HG03095 (cell line): ENCODE results near the gene SIGLEC15.
"Not testable (repeated sequence)": the region's sequence is repeated elsewhere in the genome, so short reads cannot be mapped to it uniquely, and the experiment has no call there.

Experiments
- ATAC-seq: cut with Tn5 transposase; IDR thresholded peaks from one replicate; pipeline ENCODE4 v1.9.1; 2021; ENCODE audit warnings: moderate library complexity; ENCODE audit not compliant: unreplicated experiment

Gene SIGLEC15

DNA sequence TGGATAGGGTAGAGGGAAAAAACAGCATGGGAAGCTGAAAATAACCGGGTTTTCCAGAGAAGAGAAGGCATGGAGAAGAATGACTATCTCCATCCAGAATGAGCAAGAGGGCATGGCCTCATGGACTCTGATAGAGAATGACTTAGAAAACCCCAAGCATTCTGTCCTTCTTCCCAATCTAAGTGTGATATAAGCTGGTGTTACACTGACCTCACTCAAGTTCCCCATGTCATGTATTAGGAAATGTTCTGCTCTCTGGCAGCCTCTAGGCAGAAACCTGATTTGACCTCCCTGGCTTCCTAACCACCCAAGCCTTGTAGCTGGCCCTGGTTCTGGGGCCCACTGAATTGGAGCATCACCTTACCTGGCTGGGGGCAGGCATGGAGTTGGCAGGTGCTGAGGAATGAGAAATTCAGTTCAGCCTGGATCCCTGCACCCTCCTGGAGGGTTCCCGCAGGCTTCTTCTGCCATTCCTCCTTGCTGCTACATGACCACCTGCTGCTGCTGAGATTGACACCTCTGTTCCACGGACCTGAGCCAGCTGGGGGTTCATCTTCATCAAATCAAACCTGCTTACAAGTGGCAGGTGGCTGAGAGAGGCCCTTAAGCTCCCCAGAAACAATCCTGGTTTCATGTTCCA, 5.2 kb upstream of the SIGLEC15 start:
- ATAC-seq = no peak

DNA sequence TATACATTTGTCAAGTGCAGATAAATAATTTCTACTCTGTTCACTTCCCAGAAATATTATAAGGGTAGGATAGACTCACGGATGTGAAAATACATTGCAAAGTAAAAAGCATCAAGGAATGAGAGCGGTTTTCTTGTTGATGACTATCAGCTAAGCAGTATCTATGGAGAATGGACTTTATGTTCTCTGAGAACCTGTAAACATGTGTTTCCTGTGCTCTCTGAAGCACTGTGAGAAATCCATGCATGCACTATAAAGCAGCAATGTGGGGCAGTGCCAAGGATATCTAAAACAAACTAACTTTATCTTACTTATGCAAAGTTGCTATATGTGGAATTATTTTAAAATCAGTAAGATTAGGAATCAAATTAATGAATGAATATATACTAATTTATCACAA, 4.4 kb upstream of the SIGLEC15 start:
- ATAC-seq = no peak

DNA sequence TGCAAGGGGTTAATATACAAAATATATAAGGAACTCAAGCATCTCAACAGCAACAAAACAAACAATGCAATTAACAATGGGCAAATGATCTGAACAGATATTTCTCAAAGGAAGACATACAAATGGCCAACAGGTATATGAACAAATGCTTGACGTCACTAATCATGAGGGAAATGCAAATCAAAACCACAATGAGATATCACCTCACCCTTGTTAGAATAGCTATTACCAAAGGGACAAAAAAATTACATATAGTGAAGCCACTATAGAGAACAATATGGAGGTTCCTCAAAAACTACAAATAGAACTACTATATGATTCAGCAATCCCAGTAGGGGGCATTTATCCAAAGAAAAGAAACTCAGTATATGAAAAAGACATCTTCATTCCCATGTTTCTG, 3.8 kb upstream of the SIGLEC15 start:
- no peak for ATAC-seq

DNA sequence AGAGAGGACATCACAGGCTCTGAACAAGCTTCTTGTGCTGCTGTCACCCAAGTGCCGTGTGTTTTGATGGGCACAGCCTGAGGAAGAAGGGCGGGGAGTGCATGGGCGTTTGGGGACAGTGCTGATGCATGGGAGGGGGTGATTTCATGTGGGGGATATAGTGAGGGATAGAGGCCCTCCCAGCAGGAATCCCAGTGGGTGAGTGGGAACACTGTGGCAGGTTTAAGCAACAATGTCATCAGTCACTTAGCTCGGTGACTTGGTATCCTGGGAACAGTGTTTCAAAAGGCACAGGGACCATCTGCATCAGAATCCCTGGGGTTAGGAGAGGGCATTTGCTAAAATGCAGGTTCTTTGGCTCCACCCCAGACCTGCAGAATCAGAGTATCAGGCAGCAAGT, 609 bp downstream of the SIGLEC15 start:
- no peak for ATAC-seq

DNA sequence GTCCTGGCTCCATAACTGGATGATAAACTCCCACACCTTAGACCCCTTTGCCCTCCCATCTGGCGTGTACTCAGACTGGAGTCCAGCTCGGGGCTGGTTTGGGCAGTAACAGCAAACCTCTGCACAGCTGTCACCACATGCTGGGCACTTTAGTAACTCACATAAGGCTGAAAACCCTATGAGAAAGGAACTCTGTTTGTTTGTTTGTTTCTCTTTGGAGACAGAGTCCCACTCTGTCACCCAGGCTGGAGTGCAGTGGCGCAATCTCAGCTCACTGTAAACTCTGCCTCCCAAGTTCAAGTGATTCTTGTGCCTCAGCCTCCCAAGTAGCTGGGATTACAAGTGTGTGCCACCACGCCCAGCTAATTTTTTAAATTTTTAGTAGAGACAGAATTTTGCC, 1.2 kb downstream of the SIGLEC15 start:
- not testable (repeated sequence) for ATAC-seq

DNA sequence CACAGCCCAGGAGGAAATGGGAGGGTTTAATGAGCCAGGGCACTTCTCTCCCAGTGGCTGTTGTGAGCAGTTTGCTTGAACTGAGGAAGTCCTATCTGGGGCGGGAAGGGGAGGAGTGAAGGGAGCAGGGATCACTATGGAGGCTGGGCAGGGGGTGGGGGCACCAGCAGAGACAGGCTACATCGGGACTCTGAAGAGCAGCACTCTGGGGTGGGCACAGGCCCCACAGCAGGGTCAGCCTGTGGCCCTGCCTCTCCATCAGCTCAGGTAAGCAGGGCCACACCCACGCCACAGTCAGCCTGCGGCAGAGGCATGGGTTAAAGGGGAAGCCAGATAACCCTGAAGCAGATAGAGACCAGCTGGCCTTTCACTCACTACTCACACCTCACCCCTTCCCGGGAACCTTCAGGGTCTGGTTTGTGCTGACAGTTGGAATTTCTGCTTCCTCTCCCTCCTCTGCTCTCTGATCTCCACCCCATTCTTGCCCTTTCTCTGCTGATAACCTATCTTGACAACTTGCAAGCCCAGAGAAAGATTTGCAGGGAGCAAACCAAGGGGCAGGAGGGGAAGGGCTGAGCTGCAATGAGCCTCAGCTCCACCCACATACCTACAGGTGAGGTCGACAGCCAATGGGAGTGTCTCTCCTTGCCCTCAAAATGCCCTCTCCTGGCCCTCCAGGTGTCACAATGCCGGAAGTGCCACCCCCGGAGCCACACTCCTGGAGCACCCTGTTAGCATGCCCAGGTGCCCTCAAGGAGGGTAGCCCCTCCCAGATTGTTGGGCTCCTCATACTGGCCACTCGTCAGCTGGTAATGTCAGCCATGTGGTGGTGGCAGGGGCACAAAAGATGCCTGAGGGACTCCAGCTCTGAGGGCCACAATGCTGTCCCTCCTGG, 3.7 kb downstream of the SIGLEC15 start:
- ATAC-seq = no peak

DNA sequence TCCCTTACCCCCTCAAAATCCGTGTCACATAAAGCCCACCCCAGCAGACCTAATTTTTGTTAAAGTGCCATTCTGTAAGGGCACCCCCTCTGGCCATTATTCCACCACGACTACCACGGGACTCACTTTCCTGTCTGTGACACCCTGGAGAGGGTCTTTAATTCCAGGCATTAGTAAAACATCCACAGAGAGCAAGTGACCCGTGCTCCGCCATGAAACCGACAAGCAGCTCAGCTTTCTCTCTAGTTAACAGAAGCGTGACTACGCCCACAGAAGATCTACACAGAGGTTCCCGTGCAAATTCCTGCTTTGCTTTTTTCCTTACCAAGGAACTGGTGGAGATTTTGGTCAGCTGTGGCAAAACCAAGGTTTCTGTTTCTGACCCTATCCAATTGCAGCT, 4.4 kb downstream of the SIGLEC15 start:
- ATAC-seq = no peak

DNA sequence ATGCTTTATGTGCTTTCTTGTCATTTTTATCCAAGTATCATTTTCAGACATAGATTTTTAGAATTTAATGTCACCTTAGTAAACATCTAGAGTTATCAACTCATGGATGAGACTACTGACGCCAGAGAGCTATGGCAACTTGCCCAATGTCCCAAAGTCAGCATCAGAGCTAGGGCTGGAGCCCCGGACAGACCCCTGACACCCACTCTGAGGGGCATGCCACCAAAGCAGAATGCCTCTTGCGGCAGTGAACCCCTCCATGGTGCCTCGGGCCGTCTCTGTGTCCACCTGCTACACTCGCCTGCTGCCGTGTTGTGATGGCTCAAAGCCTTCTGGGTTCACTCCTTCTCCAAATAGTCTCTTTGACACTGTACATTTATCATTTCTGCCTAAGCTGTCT, 5.4 kb downstream of the SIGLEC15 start:
- no peak for ATAC-seq

DNA sequence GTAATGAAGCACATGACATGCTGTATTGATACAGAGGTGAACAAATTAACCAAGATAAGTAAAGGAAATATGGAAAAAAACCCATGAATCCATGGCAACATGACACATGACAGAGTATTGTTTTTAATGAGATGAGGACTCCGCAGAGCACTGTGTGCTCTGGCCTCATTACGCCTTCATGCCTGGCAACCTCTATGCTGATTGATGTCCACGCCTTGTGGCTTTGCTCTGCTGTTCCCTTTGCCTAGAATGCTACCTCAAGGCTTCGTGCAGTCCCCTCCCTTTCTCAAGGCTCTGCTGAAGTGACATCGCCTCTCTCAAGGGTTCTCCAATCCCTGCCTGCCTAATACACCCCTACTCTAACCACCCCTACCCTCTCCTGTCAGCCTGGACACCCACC, 8.4 kb downstream of the SIGLEC15 start:
- ATAC-seq = no peak

DNA sequence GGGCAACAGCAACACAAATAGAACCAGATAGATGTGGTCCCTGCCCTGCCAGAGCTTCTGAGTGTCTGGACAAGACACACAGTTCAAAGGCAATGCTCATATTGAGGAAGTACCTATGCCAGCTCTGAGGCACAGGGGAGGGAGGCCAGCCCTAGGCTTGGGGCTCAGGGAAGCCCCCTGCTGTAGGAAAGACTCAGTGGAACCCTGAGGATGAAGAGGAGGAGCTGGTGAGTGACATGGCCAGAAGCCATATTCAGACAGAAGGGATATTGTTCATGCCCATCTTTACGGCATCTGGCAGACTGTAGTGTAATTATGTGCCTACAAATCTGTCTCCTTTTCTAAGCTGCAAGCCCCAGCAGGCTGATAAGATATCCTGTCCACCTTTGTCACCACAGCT, 8.8 kb downstream of the SIGLEC15 start:
- ATAC-seq = no peak

DNA sequence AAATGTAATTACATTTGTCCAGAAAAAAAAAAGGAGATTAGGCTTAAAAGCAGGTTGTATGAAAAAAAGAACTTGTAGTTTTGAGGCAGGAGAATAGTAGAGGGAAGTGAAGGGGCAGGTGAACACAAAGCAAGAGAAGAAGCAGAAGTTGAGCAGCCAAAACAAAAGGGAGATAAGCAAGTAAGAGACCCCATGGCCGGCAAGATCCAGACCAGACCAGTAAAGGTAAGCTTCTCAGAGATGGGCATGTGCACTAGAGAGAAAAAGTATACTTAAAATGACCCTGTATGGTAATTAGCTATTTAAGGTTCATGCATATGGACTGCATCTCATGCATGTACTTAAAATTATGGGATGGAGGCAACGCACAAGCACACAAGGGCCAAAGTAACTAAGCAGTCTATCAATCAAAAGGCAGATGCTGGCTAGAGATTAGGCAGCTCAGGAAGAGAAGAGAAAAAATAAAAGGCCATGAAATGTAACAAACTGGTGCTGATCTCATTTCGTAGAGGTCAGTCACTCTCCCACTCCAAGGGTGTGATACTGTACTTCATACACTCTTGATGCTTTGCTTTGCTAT, 9.7 kb downstream of the SIGLEC15 start:
- ATAC-seq = no peak

DNA sequence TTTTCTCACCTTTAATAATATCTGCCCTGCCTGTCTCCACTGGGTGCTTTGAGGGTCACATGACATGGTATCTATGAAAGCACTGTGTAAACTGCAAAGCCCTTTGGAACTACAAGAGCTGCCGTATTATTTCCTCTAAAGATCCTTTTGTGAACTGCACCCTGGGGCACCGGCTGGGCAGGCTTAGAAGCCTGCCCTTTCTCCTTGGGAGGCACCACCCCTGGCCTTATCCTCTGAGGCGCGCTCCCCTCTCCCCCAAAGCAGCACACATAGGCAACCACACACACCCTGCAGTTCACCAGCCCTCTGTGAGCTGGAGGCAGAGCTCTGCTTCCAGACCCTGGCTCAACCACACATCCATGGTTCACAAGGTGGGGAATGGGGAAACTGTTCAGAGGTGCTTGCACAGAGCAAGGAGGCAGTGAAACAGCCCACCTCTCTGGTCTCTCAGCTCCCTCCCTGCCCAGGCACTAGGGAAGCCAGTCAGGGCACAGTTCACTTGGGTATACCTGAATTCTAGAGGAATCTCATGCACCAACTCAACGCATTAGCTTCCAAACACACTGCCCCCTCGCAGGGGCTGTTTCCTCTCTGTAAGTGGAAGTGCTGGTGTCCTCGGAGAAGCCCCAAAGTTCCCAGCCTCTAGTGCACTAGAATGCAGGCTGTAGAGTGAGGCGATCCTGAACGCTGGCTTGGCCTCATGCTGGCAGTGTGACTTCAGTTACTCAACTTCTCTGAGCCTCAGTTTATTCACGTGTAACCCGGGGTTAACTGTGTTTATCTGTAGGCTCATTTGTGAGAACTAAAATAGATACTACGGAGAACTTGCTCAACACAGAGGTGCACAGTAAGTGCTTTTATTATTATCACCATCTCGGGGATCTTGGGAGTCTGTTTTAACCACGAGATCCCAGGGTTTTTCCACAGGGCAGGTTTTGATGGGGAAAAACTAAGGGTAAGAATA, 11.0 kb downstream of the SIGLEC15 start:
- no peak for ATAC-seq

DNA sequence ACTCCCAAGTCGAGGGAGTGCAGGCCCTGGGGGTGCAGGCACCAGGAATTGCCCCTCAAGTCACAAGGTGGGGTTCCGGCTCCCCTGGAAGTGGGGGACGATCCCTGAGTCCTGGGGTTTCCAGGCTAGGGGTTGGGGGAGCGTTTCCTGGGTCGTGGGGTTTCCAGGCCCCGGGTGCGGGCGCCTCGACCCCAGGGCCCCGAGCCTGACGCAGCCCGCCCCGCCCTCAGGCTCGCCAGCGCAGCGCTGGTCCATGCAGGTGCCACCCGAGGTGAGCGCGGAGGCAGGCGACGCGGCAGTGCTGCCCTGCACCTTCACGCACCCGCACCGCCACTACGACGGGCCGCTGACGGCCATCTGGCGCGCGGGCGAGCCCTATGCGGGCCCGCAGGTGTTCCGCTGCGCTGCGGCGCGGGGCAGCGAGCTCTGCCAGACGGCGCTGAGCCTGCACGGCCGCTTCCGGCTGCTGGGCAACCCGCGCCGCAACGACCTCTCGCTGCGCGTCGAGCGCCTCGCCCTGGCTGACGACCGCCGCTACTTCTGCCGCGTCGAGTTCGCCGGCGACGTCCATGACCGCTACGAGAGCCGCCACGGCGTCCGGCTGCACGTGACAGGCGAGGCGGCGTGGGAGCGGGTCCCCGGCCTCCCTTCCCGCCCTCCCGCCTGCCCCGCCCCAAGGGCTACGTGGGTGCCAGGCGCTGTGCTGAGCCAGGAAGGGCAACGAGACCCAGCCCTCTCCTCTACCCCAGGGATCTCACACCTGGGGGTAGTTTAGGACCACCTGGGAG, 12.0 kb downstream of the SIGLEC15 start:
- ATAC-seq = no peak

DNA sequence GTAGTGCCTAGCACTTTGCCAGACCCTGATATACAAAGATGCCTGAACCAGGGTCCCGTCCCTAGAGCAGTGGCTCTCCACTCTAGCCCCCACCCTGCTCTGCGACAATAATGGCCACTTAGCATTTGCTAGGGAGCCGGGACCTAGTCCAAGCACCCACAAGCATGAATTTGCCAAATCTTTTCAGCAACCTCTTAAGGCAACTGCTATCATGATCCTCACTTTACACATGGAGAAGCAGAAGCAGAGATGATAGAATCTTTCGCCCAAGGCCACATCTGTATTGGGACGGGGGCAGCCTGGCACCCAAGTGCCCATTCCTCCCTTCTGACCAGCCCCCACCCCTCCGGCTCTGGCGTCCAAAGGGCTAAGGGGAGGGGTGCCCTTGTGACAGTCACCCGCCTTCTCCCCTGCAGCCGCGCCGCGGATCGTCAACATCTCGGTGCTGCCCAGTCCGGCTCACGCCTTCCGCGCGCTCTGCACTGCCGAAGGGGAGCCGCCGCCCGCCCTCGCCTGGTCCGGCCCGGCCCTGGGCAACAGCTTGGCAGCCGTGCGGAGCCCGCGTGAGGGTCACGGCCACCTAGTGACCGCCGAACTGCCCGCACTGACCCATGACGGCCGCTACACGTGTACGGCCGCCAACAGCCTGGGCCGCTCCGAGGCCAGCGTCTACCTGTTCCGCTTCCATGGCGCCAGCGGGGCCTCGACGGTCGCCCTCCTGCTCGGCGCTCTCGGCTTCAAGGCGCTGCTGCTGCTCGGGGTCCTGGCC, 13.0 kb downstream of the SIGLEC15 start:
- no peak for ATAC-seq

DNA sequence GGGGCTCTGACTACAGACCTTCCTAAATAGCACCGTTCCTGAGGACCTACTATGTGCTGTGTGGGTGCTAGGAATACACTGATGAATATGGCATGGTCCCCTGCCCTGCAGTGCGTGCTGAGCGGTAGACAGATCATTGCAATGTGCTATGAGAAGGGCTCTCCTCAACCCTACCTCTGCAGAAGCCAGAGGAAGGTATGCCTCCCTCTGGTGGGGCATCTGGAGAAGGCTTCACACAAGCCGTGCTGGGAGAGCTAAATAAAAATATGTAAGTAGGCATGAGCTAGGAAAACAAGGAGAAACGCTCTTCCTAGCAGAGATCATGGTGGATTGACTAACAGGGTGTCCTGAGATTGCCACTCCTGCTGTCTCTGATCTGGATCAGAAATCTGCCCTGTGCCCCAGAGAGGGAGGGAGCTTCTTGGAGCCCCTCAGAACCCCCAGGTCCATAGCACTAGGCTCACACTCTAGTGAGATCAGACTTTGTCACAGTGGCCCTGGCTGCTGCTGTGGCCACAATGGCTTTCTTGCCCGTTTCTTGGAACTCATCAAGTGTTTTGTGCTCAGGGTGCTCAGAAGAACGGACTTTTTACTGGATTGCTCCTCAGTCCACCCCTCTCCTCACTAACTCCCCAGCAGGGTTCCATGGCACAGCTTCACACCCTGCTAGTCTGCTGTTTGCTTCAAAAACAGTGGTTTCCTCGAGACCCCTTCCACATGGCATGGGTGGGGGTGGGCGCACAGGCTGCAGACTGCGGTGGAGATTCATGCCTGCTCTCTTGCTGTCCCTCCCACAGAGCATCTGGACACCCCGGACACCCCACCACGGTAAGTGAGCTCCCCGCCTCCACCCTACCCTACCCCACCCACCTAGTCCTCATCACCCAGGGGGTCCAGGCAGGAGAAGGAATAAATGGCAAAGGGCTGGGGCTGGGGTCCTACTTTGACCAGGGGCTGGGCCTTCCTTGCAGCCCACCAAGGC, 14.2 kb downstream of the SIGLEC15 start:
- ATAC-seq = no peak

DNA sequence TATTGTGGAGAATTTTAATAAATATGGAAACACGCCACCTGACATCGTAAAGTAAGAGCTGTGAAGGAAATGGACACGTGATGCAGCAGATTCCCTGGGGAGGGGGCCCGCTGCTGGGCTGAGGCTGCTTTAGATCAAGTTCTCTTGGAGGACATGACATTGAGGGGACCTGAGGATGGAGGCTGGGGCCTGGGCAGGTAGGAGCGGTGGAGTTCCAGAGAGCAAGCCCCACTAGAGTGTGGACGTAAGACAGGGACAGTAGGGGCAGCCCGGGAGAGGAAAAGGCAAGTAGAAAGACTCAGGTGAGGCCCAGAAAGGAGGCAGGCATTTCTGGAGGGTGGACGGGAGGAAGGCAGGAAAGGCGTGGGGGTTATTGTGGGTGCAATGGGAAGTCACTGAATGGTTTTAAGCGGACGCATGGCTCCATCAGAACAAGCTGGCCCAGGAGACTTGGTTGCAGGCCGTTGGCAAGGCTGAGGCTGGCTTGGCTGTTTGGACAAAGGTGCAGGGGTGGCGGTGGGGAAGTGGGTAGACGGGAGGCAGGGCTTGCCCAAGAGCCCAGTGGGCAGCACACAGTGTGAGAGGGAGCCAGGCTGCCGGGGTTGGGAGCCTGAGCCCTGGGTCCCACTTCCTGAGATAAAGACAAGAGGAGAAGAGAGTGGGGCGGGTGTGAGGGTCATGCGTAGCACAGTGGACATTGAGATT, 15.7 kb downstream of the SIGLEC15 start:
- ATAC-seq = no peak

DNA sequence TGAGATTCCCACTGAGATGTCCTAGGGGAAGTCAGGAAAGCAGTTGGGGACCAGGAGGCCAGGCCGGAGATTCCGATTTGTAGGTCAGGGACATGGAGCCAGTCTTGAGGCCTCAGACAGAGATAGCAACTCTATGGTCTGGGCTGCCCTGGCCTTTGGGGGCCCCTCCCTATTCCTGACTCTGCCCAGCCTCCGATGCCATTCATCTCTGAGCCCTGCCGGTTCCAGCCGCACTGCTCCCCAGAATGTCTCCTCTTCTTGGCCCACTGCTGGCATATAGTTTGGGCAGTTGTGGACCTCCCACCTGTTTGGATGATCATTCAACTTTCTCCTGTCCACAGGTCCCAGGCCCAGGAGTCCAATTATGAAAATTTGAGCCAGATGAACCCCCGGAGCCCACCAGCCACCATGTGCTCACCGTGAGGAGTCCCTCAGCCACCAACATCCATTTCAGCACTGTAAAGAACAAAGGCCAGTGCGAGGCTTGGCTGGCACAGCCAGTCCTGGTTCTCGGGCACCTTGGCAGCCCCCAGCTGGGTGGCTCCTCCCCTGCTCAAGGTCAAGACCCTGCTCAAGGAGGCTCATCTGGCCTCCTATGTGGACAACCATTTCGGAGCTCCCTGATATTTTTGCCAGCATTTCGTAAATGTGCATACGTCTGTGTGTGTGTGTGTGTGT, 16.4 kb downstream of the SIGLEC15 start:
- ATAC-seq = no peak
